ENCODE data around the gene HSFX2.

The HSFX2 gene

DNA sequence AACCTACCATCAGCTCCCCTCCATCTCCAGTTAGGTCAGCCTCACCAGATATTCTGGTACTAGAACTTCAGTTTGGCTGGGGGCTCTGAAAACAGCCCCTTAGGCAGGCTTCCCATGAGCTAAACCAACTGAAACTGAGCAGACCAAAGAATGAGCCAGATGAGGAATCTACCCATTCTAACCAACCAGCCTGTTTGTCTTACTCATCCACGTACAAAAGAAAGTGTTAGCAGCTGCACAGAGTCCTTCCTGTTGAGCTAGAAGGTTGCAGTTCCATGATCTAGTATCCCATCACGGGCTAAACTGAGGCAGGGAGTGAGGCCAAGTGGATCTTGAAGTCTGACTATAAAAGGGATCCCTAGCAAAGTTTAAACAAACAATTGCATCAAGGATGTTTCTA is 25.3 kb downstream of the HSFX2 start:
- Histone ChIP-seq H4K20me1 (ENCODE audit: low read depth, low read length) (no peaks in the 10 kb centered on the region), H3K27ac (ENCODE audit: low read depth, low read length) (no peak overlapping the region), H2AFZ (ENCODE audit: low read depth, low read length, severe bottlenecking) (no peak overlapping the region), H3K4me2 (ENCODE audit: low read depth, low read length, poor library complexity, severe bottlenecking) (no peak overlapping the region), H3K9me2 (replicated peaks; ENCODE audit: insufficient read depth, low read length) (no peaks in the 10 kb centered on the region), H3K27me3 (ENCODE audit: low read length) (no peaks in the 10 kb centered on the region), H3F3A (ENCODE audit: insufficient read depth) (no peaks in the 10 kb centered on the region), H3K9me3 (ENCODE audit: insufficient read depth, low read length) (no peaks in the 10 kb centered on the region), H3K36me3 (ENCODE audit: low read length) (no peaks in the 10 kb centered on the region), H3K9ac (ENCODE audit: low read length) (no peak overlapping the region), H3K4me3 (ENCODE audit: insufficient read depth, low read length, poor library complexity, severe bottlenecking) (no peak overlapping the region), H3K79me2 (ENCODE audit: insufficient read depth, low read length) (no peaks in the 10 kb centered on the region)
- TF ChIP-seq CTCF (IDR thresholded peaks at IDR 0.05; ENCODE audit: insufficient read depth, low read length, poor library complexity, severe bottlenecking) (no peak), EZH2phosphoT487 (conservative IDR thresholded peaks at IDR 0.05; ENCODE audit: low read length) (no peak)

GRCh38 chrX:149568701-149569296 is 26.3 kb downstream of the HSFX2 start:
- no peaks in the 10 kb centered on the region for H3K36me3 ChIP-seq (ENCODE audit: low read length)
- H3K9me3 ChIP-seq (ENCODE audit: insufficient read depth, low read length): no peaks in the 10 kb centered on the region
- no peaks in the 10 kb centered on the region for H3F3A ChIP-seq (ENCODE audit: insufficient read depth)
- H3K4me2 ChIP-seq (ENCODE audit: low read depth, low read length, poor library complexity, severe bottlenecking): no peak overlapping the region
- no peak overlapping the region for H3K9ac ChIP-seq (ENCODE audit: low read length)
- TF ChIP-seq CTCF (IDR thresholded peaks at IDR 0.05; ENCODE audit: insufficient read depth, low read length, poor library complexity, severe bottlenecking): no peak
- TF ChIP-seq EZH2phosphoT487 (conservative IDR thresholded peaks at IDR 0.05; ENCODE audit: low read length): no peak
- no peaks in the 10 kb centered on the region for H3K27me3 ChIP-seq (ENCODE audit: low read length)
- no peaks in the 10 kb centered on the region for H3K79me2 ChIP-seq (ENCODE audit: insufficient read depth, low read length)
- no peak overlapping the region for H2AFZ ChIP-seq (ENCODE audit: low read depth, low read length, severe bottlenecking)
- no peaks in the 10 kb centered on the region for H4K20me1 ChIP-seq (ENCODE audit: low read depth, low read length)
- no peak overlapping the region for H3K27ac ChIP-seq (ENCODE audit: low read depth, low read length)
- H3K9me2 ChIP-seq (replicated peaks; ENCODE audit: insufficient read depth, low read length): no peaks in the 10 kb centered on the region
- H3K4me3 ChIP-seq (ENCODE audit: insufficient read depth, low read length, poor library complexity, severe bottlenecking): no peak overlapping the region

DNA sequence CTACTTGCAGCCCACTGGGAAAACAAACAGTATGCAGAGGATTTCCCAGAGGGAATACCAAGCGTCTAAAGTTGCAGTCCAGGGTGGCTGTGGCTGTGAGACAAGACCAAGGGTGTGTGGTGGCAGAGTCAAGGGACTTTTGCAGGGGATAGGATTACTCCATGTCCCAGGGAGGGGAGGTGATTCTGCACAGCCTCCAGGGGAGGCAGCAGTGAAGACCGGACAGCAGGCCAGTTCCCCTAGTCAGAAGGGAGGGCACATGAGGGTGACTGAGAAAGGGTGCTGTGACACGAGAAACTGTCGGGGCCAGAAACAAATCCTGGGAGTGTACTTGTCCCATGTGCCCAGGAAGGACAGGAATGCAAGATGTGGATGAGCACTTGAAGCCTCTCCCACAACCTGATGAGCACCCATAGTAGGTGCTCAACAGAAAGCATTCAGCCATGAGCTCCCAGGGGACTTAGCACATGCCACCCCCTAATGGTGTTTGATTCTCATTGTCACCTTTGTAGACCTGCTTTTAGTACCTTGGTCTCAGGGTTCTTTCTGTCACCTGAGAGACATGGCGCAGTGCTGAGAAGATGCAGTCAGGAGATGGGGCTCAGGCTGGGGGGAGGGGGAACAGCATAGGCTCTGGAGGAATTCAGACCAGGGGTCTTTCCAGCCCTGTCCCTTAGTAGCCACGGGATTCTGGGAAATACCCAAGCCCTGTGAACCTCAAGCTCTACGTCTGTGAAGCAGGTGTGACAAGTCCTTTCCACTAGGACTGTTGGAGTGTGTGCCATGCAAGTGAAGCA is 27.3 kb downstream of the HSFX2 start:
- TF ChIP-seq CTCF (IDR thresholded peaks at IDR 0.05; ENCODE audit: insufficient read depth, low read length, poor library complexity, severe bottlenecking) (no peak), EZH2phosphoT487 (conservative IDR thresholded peaks at IDR 0.05; ENCODE audit: low read length) (no peak)
- Histone ChIP-seq H3K4me2 (ENCODE audit: low read depth, low read length, poor library complexity, severe bottlenecking) (no peak overlapping the region), H2AFZ (ENCODE audit: low read depth, low read length, severe bottlenecking) (no peak overlapping the region), H3K4me3 (ENCODE audit: insufficient read depth, low read length, poor library complexity, severe bottlenecking) (no peak overlapping the region), H3K9me2 (replicated peaks; ENCODE audit: insufficient read depth, low read length) (no peaks in the 10 kb centered on the region), H3K9ac (ENCODE audit: low read length) (no peak overlapping the region), H3F3A (ENCODE audit: insufficient read depth) (no peaks in the 10 kb centered on the region), H3K9me3 (ENCODE audit: insufficient read depth, low read length) (no peaks in the 10 kb centered on the region), H3K36me3 (ENCODE audit: low read length) (no peaks in the 10 kb centered on the region), H3K27me3 (ENCODE audit: low read length) (no peaks in the 10 kb centered on the region), H3K27ac (ENCODE audit: low read depth, low read length) (no peak overlapping the region), H4K20me1 (ENCODE audit: low read depth, low read length) (no peaks in the 10 kb centered on the region), H3K79me2 (ENCODE audit: insufficient read depth, low read length) (no peaks in the 10 kb centered on the region)

Measured in SU-DHL-6 (cell line).